NCI-H128 (cell line): Measurements from ENCODE around the gene IL6ST.

Experiments
- DNase-seq: peaks from one replicate; lab custom pipeline; 2025; ENCODE audit not compliant: unreplicated experiment; lab: John Stamatoyannopoulos, UW

Gene IL6ST

DNA sequence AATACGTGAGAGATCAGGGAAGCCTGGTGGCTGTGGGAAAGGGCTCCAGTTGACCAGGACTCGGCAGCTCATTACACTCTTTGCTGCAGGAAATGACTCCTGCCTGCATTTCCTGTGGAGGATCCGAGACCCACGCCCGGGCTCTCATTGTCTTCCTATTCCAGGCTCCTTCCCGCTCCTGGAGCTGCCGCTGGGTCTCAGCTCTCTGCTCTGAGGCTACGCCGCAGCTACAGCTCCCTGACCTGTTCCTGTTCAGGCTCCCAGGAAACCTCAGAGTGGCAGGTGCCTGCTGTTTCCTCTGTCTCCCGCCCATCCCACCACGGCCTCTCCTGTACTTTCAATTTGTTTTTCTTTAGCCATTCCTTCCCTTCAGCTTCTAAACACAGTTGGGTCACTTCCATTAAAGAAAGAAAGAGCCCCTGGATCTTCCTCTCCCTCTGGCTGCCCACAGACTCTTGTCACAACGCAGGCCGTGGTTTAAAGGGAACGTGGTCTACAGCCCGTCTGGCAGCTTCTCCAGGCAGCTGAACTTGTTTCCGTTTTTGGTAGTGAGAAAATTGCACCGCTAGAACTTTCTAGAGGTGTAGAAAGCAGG, 71.5 kb downstream of the IL6ST start:
- no peak for DNase-seq

DNA sequence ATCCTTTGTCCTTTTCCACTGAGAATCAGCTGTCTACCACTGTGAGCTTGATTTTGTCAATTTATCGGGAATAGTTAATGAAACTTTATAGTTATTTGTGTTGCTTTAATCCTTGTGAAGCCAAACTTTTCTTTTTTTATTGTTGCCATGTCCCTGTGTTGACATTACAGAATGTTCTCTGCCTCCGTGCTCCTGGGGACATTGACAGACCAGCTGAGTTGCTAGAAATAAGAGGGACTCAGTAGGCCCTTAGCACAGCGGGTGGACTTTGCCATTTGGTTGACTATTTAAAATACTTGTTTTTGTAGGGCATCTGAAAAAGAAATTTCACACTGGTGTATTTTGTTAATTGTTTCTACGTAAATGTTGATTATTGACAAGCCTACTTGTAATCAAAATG, 73.1 kb downstream of the IL6ST start:
- no peak for DNase-seq

DNA sequence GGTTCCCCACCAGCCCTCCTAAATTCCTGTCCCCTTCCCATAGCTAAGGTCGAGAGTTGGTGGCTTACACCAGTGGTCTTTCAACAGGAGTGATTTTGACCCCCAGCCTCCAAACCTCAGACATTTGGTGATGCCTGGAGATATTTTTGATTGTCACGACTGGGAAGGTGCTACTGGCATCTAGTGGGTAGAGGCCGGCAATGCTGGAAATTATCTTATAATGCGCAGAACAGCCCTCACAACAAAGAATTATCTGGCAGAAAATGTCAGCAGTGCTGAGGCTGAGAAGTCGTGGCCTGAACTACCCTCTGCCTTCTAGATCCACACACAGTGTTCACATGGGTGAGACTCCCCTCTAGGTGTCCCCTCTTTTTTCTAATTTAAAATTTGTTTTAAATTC, 74.0 kb downstream of the IL6ST start:
- DNase-seq = no peak

DNA sequence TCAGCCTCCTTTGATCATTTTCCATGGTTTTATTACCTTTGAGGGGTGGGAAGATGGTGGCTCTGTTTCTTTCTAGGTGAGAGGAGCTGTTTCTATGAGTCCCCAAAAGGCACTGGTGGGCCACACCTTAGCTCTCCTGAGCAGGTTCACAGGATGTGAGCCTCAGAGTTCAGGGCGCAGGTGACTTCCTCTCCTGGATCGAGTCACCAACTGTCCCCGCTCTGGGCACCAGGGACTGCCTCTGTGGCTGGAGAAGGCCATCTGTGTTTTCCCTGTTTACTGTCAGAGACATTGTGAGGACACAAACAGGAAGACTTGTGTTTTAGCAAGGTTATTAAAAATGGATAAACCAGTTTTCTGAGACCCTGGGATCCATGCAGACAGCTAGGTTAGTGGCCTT, 75.1 kb downstream of the IL6ST start:
- no peak for DNase-seq

DNA sequence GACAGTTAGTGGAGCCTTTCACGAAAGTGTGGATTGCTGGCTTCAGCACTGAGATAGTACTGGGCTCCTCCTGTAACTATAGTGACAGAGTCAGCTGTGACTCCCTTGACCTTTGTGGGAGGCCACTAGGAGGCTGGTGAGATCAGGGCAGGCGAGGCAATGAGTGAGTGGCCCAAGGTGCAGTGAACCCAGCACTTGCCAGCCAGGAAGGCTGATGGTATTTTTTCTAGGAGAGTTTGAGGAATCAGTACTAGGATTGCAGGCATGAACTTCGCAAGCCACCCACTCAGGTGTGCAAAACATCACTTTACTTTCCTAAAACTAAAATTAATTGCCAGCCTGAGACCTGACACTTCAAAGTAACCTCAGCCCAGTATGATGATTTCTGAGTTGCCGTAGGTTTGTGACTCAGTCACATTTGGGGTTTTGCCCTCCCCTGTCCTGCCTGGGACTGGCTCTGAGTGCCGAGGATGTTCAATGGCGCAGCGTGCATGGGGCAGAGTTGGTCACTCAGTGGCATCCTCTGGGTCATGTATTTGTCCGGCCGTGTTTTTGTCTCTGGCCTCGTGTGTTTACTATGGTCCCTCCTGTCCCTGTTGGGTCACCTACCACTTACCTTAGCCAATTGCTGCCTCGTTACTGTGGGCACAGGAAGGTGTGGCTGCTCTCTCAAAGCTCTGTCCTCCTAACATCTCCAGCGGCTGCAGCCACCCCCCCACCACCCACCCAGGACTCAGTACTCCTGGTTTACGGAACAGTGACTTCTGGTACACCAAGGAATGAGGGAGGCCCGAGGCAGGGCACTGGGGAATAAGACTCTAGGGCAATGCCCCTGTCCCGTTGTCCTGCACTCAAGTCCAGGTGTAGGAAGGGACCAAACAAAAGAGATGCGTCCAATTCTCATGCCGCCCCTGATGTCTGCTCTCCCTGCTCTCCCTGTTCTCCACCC, 76.4 kb downstream of the IL6ST start:
- no peak for DNase-seq

DNA sequence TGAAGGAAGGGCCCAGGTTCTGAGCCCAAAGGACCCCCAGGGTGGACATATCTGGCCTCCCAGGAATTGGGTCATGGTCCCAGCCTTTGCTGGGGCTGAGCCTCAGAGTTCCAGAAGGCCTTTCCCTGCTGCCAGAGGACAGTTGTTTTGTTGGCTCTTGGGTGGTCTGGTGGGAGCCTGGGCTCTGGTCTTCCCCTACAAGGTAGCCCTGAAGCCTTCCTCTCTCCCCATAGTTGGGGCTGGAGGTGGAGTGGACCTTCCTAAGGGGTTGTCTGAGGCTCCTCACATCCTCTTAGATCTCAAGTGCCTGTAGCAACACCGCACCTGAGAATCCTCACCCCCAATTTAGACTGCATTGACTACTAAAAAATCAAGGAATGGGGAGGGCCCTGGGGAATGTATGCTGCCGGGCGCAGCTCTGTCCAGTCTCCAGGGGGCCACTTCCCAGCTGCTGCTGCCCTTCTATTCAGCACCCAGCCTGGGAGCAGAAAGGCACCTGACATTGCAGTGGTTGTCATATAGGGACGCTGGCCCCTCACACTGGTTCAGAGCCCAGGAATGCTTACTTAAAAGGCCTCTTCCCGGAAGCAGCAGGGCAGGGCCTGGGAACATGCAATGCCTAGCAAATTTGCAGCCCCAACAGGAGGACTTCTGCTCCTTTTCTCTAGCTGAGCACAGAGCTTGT, 77.2 kb downstream of the IL6ST start:
- DNase-seq = no peak

DNA sequence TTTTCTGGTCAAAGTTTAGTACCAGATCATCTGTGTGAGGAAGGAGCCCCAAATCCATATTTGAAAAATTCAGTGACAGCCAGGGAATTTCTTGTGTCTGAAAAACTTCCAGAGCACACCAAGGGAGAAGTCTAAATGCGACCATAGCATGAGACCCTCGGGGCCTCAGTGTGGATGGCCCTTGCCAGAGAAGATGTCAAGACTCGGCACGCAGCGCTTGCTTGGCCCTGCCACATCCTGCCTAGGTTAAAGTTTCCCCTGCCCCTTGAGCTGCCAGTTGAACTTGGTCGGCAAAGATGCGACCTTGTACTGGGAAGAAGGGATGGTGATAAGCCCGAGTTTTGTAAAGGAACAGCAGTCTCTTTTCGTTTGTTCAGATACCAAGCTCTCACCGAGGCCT, 77.8 kb downstream of the IL6ST start:
- DNase-seq = no peak

DNA sequence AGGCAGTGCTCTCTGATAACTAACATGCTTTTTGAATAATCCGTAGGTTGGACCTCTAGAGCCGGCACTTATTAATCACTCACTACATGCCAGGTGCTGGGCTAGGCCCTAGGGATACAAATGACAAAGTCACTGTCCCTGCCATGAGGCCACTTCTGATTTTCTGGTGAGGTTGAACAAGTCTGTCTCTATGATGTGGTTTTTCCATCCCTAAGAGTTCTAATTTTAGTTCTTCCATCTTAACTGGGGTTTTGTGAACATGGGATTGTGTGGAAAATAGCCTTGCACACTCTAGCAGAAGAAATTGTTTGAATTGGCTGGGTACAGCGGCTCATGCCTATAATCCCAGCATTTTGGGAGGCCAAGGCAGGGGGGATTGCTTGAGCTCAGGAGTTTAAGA, 79.0 kb downstream of the IL6ST start:
- DNase-seq = no peak

DNA sequence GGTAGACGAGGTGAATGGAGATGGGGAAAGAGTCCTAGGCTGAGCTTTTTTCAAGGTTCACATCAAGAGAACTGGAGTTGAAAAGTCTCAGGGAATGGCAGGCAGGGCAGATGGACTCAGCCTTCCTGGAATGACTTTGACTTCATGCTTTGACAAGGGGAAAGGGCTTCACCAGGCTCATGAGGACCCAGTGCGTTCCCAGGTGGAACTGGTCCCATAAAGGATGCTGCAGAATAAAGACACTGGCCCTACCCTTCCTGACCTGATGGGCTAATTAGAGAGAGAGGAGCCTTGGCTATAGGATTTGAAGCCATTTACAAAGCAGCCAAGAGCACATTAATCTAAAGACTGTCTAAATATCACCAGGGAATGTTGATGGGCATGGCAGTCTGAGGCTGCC, 79.8 kb downstream of the IL6ST start:
- no peak for DNase-seq

DNA sequence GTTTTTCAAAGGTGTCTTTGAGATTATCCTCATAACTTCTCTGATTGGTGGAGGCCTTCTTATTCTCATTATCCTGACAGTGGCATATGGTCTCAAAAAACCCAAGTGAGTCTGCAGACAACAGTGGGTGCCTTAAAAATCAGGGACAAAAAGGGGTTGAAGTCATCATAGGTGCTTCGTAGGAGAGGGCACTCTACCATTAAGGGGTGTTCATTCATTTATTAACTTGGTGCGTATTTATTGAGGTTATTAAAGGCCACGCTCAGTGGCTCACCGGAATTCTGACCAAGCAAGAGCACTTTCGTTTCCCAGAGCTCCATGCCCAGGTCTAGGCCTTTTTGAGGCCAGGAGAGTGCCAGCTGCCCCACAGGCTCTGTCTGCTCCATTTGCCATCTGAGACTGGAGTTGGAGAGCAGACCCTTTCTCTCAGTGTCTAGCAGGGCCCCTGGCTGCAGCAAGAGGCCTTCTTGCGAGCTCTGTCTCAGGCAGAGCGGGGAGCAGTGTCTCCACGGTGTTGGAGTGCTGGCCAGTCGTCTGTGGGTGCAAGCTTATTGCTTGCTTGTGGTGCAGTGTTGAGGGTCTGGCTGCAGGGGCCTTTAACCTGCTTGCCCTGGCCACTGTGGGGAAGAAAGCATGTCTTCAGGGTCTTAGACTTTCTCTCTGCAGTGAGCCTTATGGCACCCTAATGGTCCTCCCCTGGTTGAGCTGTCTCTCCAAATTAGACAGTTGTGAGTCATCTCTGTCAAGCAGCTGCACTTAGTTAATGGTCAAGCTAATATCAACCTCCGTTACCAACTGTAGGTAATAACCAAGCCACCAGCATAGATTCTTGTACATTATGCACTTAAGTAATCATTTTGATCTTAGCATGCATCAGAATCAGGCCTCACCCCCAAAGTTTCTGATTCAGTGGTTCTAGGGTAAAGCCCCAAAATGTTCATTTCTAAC, 81.0 kb downstream of the IL6ST start:
- DNase-seq = no peak

DNA sequence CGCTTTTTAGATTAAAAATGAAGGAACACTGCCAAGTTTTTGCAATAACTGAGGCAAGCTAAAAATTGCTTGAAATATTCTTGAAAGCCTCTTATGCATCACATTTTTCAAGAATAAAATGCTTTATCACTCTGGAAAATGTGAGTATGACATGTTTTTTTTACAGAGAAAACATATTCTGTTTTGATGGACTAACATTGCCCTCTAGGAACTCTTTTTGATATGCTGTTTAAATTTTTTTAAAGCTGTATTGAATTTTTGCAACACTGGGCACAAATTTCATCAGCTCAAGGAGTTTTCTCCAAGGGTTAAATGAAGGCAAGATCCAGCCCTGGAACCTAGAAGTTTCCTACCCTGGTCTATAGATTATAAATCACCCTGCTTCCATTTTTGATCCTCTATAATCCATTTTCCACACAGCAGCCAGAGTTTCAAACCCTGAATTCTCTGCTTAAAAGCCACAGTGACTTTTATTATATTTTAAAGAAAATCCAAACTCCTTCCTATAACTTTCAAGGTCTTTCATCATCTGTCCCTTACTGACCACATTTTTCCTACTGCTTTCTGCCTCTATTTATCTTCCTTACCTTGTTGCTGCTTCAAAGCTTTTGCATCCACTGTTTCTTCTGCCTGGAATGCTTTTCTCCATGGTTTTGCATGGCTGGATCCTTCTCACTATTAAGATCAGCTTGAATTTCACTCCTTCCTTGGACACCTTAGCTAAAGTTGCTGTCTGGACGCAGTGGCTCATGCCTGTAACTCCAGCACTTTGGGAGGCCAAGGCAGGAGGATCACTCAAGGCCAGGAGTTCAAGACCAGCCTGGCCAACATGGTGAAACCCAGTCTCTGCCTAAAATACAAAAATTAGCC, 82.7 kb downstream of the IL6ST start:
- no peak for DNase-seq

DNA sequence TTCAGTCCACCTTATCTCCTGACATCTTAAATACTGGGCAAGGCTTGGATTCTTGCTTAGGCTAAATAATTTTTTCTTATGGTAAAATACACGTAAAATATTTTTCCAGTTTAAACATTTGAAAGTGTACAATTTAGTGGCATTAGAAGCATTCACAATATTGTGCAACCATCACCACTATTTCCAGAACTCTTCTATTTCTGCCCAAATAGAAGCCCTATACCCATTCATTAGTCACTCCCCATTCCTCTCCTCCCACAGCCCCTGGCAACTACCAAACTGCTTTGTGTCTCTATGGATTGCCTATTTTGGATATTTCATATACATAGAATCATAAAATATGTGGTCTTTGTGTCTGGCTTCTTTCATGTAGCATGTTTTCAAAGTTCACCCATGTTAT, 86.0 kb downstream of the IL6ST start:
- no peak for DNase-seq

DNA sequence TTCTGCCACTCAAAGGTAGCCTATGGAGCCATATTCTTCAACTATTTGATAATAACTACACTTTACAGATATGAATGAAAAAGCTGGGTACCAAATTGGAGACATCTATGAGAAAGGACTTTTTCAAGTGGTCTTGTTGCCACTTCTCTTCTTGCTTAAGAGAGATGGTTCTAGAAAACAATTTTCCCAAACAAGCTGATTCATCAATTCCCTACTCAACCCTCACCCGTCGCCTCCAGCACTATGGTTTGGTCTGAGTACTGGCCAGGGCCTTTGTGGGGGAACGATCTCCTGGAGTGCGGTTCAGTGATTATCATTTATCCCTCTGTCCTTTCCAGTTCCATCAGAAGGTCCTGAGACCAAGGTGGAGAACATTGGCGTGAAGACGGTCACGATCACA, 86.8 kb downstream of the IL6ST start:
- no peak for DNase-seq

DNA sequence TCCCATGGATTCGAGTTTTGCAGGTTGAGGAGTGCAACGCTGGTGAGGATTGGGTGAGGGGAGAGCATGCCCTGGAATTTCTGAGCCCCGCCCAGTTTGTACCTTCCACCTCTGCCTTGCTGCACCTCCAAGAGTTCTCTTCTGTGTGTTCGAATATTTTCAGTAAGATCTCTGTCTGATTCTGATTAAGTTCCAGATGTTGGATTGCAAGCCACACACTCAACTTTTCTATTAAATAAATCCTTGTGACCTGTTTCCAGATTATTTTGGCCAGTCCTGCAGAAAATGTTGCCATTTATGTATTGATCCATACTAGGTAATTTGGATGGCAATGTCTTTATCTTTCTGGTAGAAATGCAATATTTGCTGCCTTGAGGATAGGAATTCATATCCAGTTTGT, 89.5 kb downstream of the IL6ST start:
- DNase-seq = no peak

DNA sequence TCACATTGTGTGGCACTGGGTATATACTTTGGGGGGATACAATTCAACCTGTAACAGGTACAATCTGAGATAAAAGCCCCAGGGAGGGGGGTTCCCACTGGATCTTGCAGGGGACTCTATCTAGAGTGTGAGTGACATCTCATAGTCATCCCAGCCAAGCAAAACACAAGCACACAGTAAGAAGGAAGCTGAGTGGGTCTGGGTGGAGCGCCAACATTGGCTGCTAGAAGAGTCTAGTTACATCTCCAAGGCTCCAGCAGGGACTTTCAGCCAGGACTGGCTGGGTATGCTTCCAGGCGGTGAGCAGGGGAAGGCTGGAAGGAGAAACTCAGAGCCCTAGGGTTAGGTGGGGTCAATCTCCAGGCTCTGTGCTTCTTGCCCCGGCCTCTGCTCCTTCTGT, 90.6 kb downstream of the IL6ST start:
- no peak for DNase-seq

DNA sequence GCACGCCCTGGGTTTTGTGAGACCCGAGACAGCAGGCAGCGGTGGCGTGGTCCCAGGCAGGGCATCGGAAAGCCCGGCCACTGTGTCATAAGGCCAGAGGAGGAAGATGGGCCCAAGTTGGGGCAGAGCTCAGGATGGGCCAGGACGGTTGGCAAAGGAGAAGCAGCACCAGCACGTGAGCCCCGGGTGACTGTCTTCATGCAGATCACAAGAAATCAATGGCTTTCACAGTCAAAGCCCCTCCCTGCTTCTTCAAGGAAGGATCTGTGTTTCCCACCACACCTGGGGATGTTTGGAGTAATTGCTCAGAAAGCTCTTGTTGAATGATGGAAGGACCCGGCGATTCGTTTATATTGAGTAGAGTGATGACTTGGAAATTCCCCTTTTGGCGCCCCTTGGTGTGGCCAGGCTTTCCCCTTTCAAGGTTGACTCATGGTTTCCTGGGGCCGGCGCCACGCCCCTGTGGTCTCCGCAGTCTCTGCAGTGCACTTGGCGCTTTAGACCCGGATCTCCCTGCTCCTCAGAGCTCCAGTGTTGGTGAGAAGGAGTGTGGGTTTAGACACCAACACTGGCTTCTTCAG, 91.6 kb downstream of the IL6ST start:
- DNase-seq = no peak

DNA sequence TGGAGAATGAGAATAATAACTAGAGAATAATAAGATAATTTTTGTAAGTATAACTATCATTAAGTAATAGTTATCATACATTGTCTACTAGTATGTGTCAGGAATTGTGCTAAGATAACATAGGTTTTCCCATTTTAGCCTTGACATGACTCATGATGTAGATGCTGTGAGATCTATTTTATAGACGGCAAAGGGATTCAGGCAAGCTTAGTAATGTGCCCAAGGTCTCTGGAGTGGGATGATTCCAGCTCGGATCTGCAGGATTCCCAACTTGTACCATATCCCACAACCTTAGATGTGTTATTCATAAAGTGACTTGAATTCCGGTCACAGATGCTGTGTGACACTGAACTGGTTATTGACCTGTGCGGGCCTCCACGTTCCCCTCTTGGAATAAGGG, 92.1 kb downstream of the IL6ST start:
- no peak for DNase-seq

DNA sequence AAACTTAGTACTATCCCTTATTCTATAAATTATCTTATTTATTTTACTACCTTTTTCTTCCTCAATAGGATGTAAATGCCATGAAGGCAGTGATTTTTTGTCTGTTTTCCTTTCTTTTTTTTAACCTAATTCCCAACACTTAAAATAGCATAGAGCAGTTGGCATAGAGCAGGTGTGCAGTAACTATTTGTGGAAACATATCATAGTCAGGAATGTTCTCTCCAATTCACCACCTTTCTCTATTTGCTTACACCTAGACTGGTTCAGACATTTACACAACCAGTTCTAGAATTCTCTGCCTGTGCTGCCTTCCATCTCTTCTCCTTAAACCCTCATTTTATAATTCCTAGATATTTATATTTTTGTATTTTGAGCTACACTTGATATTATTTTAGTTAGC, 94.0 kb downstream of the IL6ST start:
- DNase-seq = no peak

DNA sequence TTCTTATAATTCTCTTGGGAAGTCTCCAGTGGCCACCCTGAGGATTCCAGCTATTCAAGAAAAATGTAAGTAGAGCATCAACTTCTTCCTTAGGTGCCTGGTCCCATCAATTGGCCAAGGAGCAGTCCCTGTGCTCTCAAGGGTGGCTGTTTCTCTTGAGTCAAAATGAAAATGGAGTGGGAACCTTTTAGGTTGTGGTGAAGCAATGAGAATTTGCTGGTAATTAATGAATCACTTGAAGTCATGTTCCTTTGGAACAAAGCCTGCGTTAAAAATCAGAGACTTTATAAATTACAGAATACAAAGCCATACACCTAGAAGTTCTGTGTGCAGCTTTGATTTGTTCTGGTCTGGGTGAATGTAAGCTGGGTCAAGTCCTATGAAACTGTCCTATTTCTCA, 94.7 kb downstream of the IL6ST start:
- no peak for DNase-seq

DNA sequence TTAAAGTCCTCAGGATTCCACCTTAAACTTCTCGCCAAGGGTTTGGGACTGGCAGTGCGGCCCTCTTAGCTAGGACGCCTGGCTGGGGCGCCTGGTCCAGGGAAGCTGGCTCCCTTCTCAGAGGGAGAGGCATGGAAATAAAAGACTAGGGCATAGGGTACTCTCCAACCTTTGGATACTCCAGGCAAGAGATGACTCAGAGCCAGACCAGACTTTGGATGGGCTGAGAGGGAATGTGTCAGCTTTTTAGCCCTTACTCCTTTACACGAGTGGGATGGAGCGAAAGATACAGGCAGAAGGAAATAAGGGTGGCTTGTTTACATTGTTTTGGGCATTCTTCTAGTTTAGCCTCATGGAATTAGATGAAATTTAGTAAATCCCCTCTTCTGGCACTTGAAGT, 95.4 kb downstream of the IL6ST start:
- DNase-seq = no peak
